Endothelial cell of umbilical vein (primary cell): ENCODE measurements around the gene C22orf23. TPM values are rescaled to one million over a fixed set of nuclear protein-coding genes. Genes with fewer than 3 reads are reported as not detected.

ENCODE experiments used
- BruUV-seq: library from RNA; stranded (reverse); fragments of 400-500 nt; replicated peaks from 2 replicates; lab custom pipeline; 2021; lab: Mats Ljungman, UMichigan
- CTCF ChIA-PET: fragments of 300-600, 350-600 bp; sonication (Branson Sonifier 250); formaldehyde crosslinking; loops from one replicate; lab custom pipeline; 2021; ENCODE audit warnings: antibody characterized with exemption, inconsistent platforms; lab: Charles Lee
- POLR2A ChIA-PET: fragments of 300-600, 350-600 bp; sonication (Branson Sonifier 250); formaldehyde crosslinking; loops from one replicate; lab custom pipeline; 2021; ENCODE audit warnings: antibody characterized with exemption, inconsistent platforms; lab: Charles Lee
- DNase-seq: peaks from one replicate; pipeline ENCODE4 v3.0.0-alpha.2; 2011; ENCODE audit warnings: low read depth, low spot score
- FAIRE-seq: peaks from 2 replicates; lab custom pipeline; 2011; peaks lifted over from hg19 to GRCh38; lab: Jason Lieb, UNC
- H2AFZ ChIP-seq: 2 replicates; pipeline ENCODE4 v1.6.0; 2012; ENCODE audit warnings: low read depth, low read length, control low read depth, inconsistent platforms
- H3K27ac ChIP-seq: 2 replicates; pipeline ENCODE4 v1.5.1; 2011; ENCODE audit warnings: low read depth, mild to moderate bottlenecking, control low read depth, low read length, moderate library complexity; ENCODE audit not compliant: insufficient read depth
- H3K27me3 ChIP-seq, 2 experiments: 2 replicates each; pipeline versions ENCODE4 v1.6.0 to v1.6.1; 2011; ENCODE audit warnings: low read length in 2 of 2, mixed read lengths in 1 of 2; ENCODE audit not compliant: control insufficient read depth in 2 of 2, insufficient read depth in 2 of 2
- H3K36me3 ChIP-seq, 2 experiments: 2 replicates in 1 of 2; 3 replicates in 1 of 2; pipeline ENCODE4 v1.5.1; 2011; ENCODE audit warnings: low read length in 2 of 2, mild to moderate bottlenecking in 1 of 2, moderate library complexity in 1 of 2; ENCODE audit not compliant: control insufficient read depth in 2 of 2, insufficient read depth in 2 of 2; ENCODE audit errors: extremely low read depth in 1 of 2
- H3K4me1 ChIP-seq: 3 replicates; pipeline ENCODE4 v1.5.1; 2011; ENCODE audit warnings: mild to moderate bottlenecking, low read length; ENCODE audit not compliant: control insufficient read depth, insufficient read depth; ENCODE audit errors: extremely low read depth
- H3K4me2 ChIP-seq: 2 replicates; pipeline ENCODE4 v1.6.1; 2011; ENCODE audit warnings: low read length, control low read depth, mixed read lengths; ENCODE audit not compliant: insufficient read depth
- H3K4me3 ChIP-seq, 3 experiments: fragments of 200-600 bp in 1 of 3; sonication (generic), shearing (Covaris generic) in 1 of 3; replicated peaks in 1 of 3; 2 replicates each; pipeline ENCODE4 v1.5.1; 2011 to 2016; ENCODE audit warnings: control low read depth in 3 of 3, low read length in 3 of 3, mild to moderate bottlenecking in 2 of 3, inconsistent platforms in 1 of 3, low read depth in 1 of 3, moderate library complexity in 1 of 3; ENCODE audit not compliant: insufficient read depth in 1 of 3
- H3K79me2 ChIP-seq: 2 replicates; pipeline ENCODE4 v1.6.0; 2012; ENCODE audit warnings: low read length, inconsistent platforms; ENCODE audit not compliant: control insufficient read depth, insufficient read depth
- H3K9ac ChIP-seq: replicated peaks from 2 replicates; pipeline ENCODE3; 2011; ENCODE audit warnings: low read length, control low read depth; ENCODE audit not compliant: insufficient read depth; ENCODE audit errors: extremely low read depth
- H3K9me1 ChIP-seq: replicated peaks from 3 replicates; pipeline ENCODE4 v1.6.0; 2011; ENCODE audit warnings: mild to moderate bottlenecking, low read length; ENCODE audit not compliant: control insufficient read depth, insufficient read depth; ENCODE audit errors: extremely low read depth
- H3K9me3 ChIP-seq: replicated peaks from 2 replicates; pipeline ENCODE4 v1.5.1; 2012; ENCODE audit warnings: low read length, inconsistent platforms; ENCODE audit not compliant: control insufficient read depth, insufficient read depth
- H4K20me1 ChIP-seq: replicated peaks from 2 replicates; pipeline ENCODE3; 2011; ENCODE audit warnings: mild to moderate bottlenecking, low read length; ENCODE audit not compliant: control insufficient read depth, insufficient read depth; ENCODE audit errors: extremely low read depth
- FOS ChIP-seq: IDR thresholded peaks from 2 replicates; pipeline ENCODE4 v1.6.1; 2011; ENCODE audit warnings: mild to moderate bottlenecking, low read length, moderate library complexity, borderline replicate concordance; ENCODE audit not compliant: insufficient read depth
- GATA2 ChIP-seq: IDR thresholded peaks from 2 replicates; pipeline ENCODE4 v1.7.0; 2011; ENCODE audit warnings: low read depth, mild to moderate bottlenecking, moderate library complexity, mixed read lengths, low read length; ENCODE audit not compliant: insufficient read length, insufficient read depth
- JUN ChIP-seq: IDR thresholded peaks from 2 replicates; pipeline ENCODE4 v1.6.1; 2011; ENCODE audit warnings: borderline replicate concordance, low read depth; ENCODE audit not compliant: insufficient read length, insufficient read depth
- POLR2AphosphoS5 ChIP-seq: IDR thresholded peaks from 2 replicates; pipeline ENCODE4 v1.6.1; 2012; ENCODE audit warnings: low read depth, mild to moderate bottlenecking, control low read depth, low read length, moderate library complexity; ENCODE audit not compliant: insufficient read depth
- dilution Hi-C: fragments of 300-500 bp; cut with MboI; formaldehyde crosslinking; loops from one replicate; pipeline ENCODE4 v1.15.0; 2019; ENCODE audit warnings: low sequenced_read_pairs; ENCODE audit not compliant: extremely low pct_ligation_motif_present
- intact Hi-C: fragments of 100-400 bp; cut with micrococcal nuclease; formaldehyde crosslinking; loops from one replicate; pipeline ENCODE4 v1.10.0; 2022
- polyA plus RNA-seq, 4 experiments: library from polyadenylated mRNA; depleted of rRNA in 3 of 4; stranded (reverse) in 3 of 4; unstranded in 1 of 4; fragments of >200 nt; gene quantifications; 2 replicates each; pipeline versions ENCODE4 v1.2.1 to v1.2.3, GENCODE V29; 2011 to 2012; ENCODE audit warnings: missing spikeins in 1 of 4
- total RNA-seq: library from RNA; stranded (reverse); gene quantifications from 2 replicates; pipeline ENCODE4 v1.2.3, GENCODE V29; 2021
- TF ChIP-seq, protein P1 (sequence below): IDR thresholded peaks from 2 replicates; pipeline ENCODE4 v1.6.1; 2011; ENCODE audit not compliant: insufficient read depth, insufficient read length

C22orf23 gene
- total and polyA plus RNA-seq, 2 donors (not counting 3 experiments of a cell fraction or from before 2014, with no cell fraction given), result 0.23 to 0.44 TPM

DNA sequence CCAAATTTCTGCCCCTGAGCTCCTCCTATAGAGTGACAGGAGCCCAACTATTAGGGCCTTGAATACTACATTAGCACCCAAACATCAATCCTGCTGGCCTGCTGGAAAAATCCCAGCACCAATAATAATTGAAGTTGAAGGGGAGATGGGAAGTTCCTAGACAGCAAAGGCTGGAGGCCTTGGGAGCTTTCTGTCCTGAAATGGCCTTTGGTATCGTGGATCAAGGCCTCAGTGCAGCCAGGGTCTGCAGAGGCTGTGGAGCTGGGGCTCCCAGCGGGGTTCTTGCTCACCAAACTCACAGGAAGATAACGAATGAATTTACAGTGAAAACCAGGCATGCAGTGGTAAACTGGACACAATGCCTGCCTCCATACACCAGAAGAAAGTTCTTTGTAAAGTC lies 56.5 kb downstream of the C22orf23 start:
- ChIA-PET POLR2A (interaction anchor here (1.1 kb wide), 1 partner anchor 9 kb away, joined by 3 read pairs; the partner anchor contains the start of gene MICALL1), CTCF (interaction anchor here (1.2 to 3.6 kb wide), 7 partner anchors 8 to 68 kb away, joined by 3 to 29 read pairs (median 6); partner anchors contain the start of gene MICALL1)
- intact Hi-C loops, result no loop called here
- Histone ChIP-seq H3K27me3 (no peaks in the 10 kb centered on the region), H3K9me1 (no peaks in the 10 kb centered on the region), H3K36me3 (no peaks in the 10 kb centered on the region), H4K20me1 (no peaks in the 10 kb centered on the region), H3K4me3 (no peak overlapping the region), H3K27ac (no peak overlapping the region), H3K9ac (no peak overlapping the region), H3K79me2 (no peaks in the 10 kb centered on the region), H3K9me3 (no peaks in the 10 kb centered on the region), H3K4me2 (no peak overlapping the region), H2AFZ (no peak overlapping the region), H3K4me1 (peaks cover 16% of the 10 kb centered on the region)
- TF ChIP-seq, protein P1, sequence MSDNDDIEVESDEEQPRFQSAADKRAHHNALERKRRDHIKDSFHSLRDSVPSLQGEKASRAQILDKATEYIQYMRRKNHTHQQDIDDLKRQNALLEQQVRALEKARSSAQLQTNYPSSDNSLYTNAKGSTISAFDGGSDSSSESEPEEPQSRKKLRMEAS, result no peak
- TF ChIP-seq FOS, result no peak
- no peak for TF ChIP-seq GATA2
- FAIRE-seq (no peak), DNase-seq (no peak)
- dilution Hi-C loops, result no loop called here
- BruUV-seq, result no TSS peak

DNA sequence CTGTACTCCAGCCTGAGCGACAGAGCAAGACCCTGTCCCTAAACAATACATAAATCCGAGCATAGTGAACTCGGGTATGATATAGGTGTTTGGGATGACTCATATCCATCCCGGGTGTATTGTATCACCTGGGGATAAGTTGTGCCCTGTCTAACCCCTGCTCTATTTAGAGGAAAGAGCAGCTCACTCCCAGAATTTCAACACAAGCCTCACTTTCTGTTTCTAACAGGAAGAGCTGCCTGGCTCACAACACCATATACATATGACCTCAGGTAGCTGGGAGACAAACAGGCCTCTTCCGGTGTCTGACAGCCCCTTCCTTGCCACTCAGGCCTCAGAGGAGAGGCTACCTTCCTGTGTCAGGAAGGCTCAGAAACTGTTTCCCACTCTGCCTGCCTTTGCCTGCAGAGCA lies 57.2 kb downstream of the C22orf23 start:
- H3K4me1 ChIP-seq, result peaks cover 16% of the 10 kb centered on the region

More for the DNA sequence above, 57.2 kb downstream of the C22orf23 start:
- Histone ChIP-seq H3K4me2 (peak overlapping the region; percentile 31), H3K9ac (peak overlapping the region; percentile 15), H3K27ac (peak overlapping the region; percentile 40), H3K4me3 (no peak overlapping the region), H3K9me1 (no peaks in the 10 kb centered on the region), H2AFZ (no peak overlapping the region), H3K36me3 (no peaks in the 10 kb centered on the region), H3K79me2 (no peaks in the 10 kb centered on the region), H3K9me3 (no peaks in the 10 kb centered on the region), H4K20me1 (no peaks in the 10 kb centered on the region), H3K27me3 (no peaks in the 10 kb centered on the region)
- dilution Hi-C loops (no loop called here), intact Hi-C loops (no loop called here)
- POLR2A ChIA-PET, result interaction anchor here (0.5 to 1.1 kb wide), 2 partner anchors 10 to 23 kb away, joined by 3 to 6 read pairs; partner anchors contain the start of gene MICALL1
- peak; percentile 48 for DNase-seq
- peak; percentile 88 for FAIRE-seq
- CTCF ChIA-PET, result interaction anchor here (1.2 to 3.6 kb wide), 6 partner anchors 9 to 69 kb away, joined by 4 to 29 read pairs (median 6); partner anchors contain the start of gene MICALL1
- BruUV-seq, result no TSS peak
- TF ChIP-seq JUN (peak; percentile 25), POLR2AphosphoS5 (no peak), FOS (no peak)
- TF ChIP-seq, protein P1, result no peak
